ENCODE results near the gene SEPSECS.
A peak's percentile ranks its signal among the peaks of the same experiment; 100 is the strongest.

Gene SEPSECS

GRCh38 chr4:25162566-25162965 lies 2.3 kb upstream of the SEPSECS start:
- TF ChIP-seq YY1 (IDR thresholded peaks at IDR 0.05; ENCODE audit: low read depth) (no peak), TAF1 (IDR thresholded peaks at IDR 0.05; ENCODE audit: low read depth) (no peak), CREB1 (IDR thresholded peaks at IDR 0.05; ENCODE audit: low read depth) (no peak), NFIC (IDR thresholded peaks at IDR 0.05) (no peak), CEBPB (IDR thresholded peaks at IDR 0.05) (no peak), EGR1 (IDR thresholded peaks at IDR 0.05) (no peak), REST (IDR thresholded peaks at IDR 0.05; ENCODE audit: low read depth) (no peak), ZBTB7A (IDR thresholded peaks at IDR 0.05; ENCODE audit: low read depth) (no peak), FOXM1 (IDR thresholded peaks at IDR 0.05; ENCODE audit: borderline replicate concordance, low read depth) (no peak), MAX (IDR thresholded peaks at IDR 0.05) (no peak), TEAD4 (IDR thresholded peaks at IDR 0.05) (no peak), EP300 (IDR thresholded peaks at IDR 0.05; ENCODE audit: borderline replicate concordance) (no peak), RAD21 (IDR thresholded peaks at IDR 0.05; ENCODE audit: low read depth) (no peak), USF1 (IDR thresholded peaks at IDR 0.05) (no peak), TCF12 (IDR thresholded peaks at IDR 0.05; ENCODE audit: low read depth) (no peak)

GRCh38 chr4:25161593-25161950 lies 1.3 kb upstream of the SEPSECS start:
- no peak for TF ChIP-seq ZBTB7A (IDR thresholded peaks at IDR 0.05; ENCODE audit: low read depth)
- no peak for TF ChIP-seq CREB1 (IDR thresholded peaks at IDR 0.05; ENCODE audit: low read depth)
- TF ChIP-seq USF1 (IDR thresholded peaks at IDR 0.05) = no peak
- no peak for TF ChIP-seq EGR1 (IDR thresholded peaks at IDR 0.05)
- no peak for TF ChIP-seq EP300 (IDR thresholded peaks at IDR 0.05; ENCODE audit: borderline replicate concordance)
- no peak for TF ChIP-seq CEBPB (IDR thresholded peaks at IDR 0.05)
- no peak for TF ChIP-seq MAX (IDR thresholded peaks at IDR 0.05)
- no peak for TF ChIP-seq REST (IDR thresholded peaks at IDR 0.05; ENCODE audit: low read depth)
- TF ChIP-seq FOXM1 (IDR thresholded peaks at IDR 0.05; ENCODE audit: borderline replicate concordance, low read depth) = no peak
- no peak for TF ChIP-seq TEAD4 (IDR thresholded peaks at IDR 0.05)
- TF ChIP-seq NFIC (IDR thresholded peaks at IDR 0.05) = no peak
- TF ChIP-seq YY1 (IDR thresholded peaks at IDR 0.05; ENCODE audit: low read depth) = no peak
- no peak for TF ChIP-seq TAF1 (IDR thresholded peaks at IDR 0.05; ENCODE audit: low read depth)
- no peak for TF ChIP-seq TCF12 (IDR thresholded peaks at IDR 0.05; ENCODE audit: low read depth)
- no peak for TF ChIP-seq RAD21 (IDR thresholded peaks at IDR 0.05; ENCODE audit: low read depth)

GRCh38 chr4:25160714-25161592 lies 704 bp upstream of the SEPSECS start:
- TF ChIP-seq CEBPB (IDR thresholded peaks at IDR 0.05) (no peak), USF1 (IDR thresholded peaks at IDR 0.05) (peak; percentile 83), MAX (IDR thresholded peaks at IDR 0.05) (peak; percentile 14; the same call in 1 of the 2 replicates)

GRCh38 chr4:25158817-25159216 lies 1.4 kb downstream of the SEPSECS start:
- no peak for TF ChIP-seq EP300 (IDR thresholded peaks at IDR 0.05; ENCODE audit: borderline replicate concordance)
- TF ChIP-seq CEBPB (IDR thresholded peaks at IDR 0.05) = no peak
- no peak for TF ChIP-seq NFIC (IDR thresholded peaks at IDR 0.05)
- no peak for TF ChIP-seq CREB1 (IDR thresholded peaks at IDR 0.05; ENCODE audit: low read depth)
- TF ChIP-seq TCF12 (IDR thresholded peaks at IDR 0.05; ENCODE audit: low read depth) = no peak
- no peak for TF ChIP-seq ZBTB7A (IDR thresholded peaks at IDR 0.05; ENCODE audit: low read depth)
- no peak for TF ChIP-seq TEAD4 (IDR thresholded peaks at IDR 0.05)
- no peak for TF ChIP-seq USF1 (IDR thresholded peaks at IDR 0.05)
- TF ChIP-seq RAD21 (IDR thresholded peaks at IDR 0.05; ENCODE audit: low read depth) = no peak
- TF ChIP-seq MAX (IDR thresholded peaks at IDR 0.05) = no peak
- TF ChIP-seq TAF1 (IDR thresholded peaks at IDR 0.05; ENCODE audit: low read depth) = no peak
- no peak for TF ChIP-seq EGR1 (IDR thresholded peaks at IDR 0.05)
- no peak for TF ChIP-seq FOXM1 (IDR thresholded peaks at IDR 0.05; ENCODE audit: borderline replicate concordance, low read depth)
- TF ChIP-seq YY1 (IDR thresholded peaks at IDR 0.05; ENCODE audit: low read depth) = no peak
- TF ChIP-seq REST (IDR thresholded peaks at IDR 0.05; ENCODE audit: low read depth) = no peak
